HCT116 (cell line): ENCODE results near the gene CD74. TPM values are rescaled to one million over a fixed set of nuclear protein-coding genes. Genes with fewer than 3 reads are reported as not detected.

Experiments
- ATAC-seq: fragments of 200-7000 bp; cut with Tn5 transposase; 2 replicates; pipeline ENCODE4 v1.9.1; 2020; ENCODE audit warnings: mild to moderate bottlenecking, moderate library complexity
- BruUV-seq: library from RNA; stranded (reverse); fragments of 400-500 nt; replicated peaks from 2 replicates; lab custom pipeline; 2021; lab: Mats Ljungman, UMichigan
- CTCF ChIA-PET: fragments of 300-600 bp; sonication (Branson Sonifier 250); formaldehyde crosslinking; loops from one replicate; lab custom pipeline; 2021; ENCODE audit warnings: antibody characterized with exemption; lab: Charles Lee
- POLR2A ChIA-PET: fragments of 300-600, 350-600 bp; sonication (Branson Sonifier 250); formaldehyde crosslinking; loops from one replicate; lab custom pipeline; 2021; ENCODE audit warnings: antibody characterized with exemption; lab: Charles Lee
- RAD21 ChIA-PET, 2 experiments: fragments of 300-600 bp; sonication (Branson Sonifier 250); formaldehyde crosslinking; loops; one replicate each; lab custom pipeline; 2023; ENCODE audit warnings: low total read pairs in 2 of 2; ENCODE audit not compliant: uncharacterized antibody in 2 of 2, unreplicated experiment in 2 of 2, low non-redundant PET in 1 of 2; lab: Charles Lee
- DNase-seq: peaks from one replicate; pipeline ENCODE4 v3.0.0-alpha.2; 2010; ENCODE audit warnings: low read depth, low spot score
- H2AFZ ChIP-seq: fragments of 200-600 bp; shearing (Covaris generic), sonication (generic); 2 replicates; pipeline ENCODE4 v1.6.1; 2017; ENCODE audit warnings: low read depth, mixed run types, mixed read lengths, antibody characterized with exemption, low read length; ENCODE audit not compliant: poor library complexity, severe bottlenecking
- H3K27ac ChIP-seq: 2 replicates; pipeline ENCODE4 v1.5.1; 2012; ENCODE audit warnings: low read depth, low read length
- H3K27me3 ChIP-seq: fragments of 200-600 bp; sonication (generic); 2 replicates; pipeline ENCODE4 v1.6.1; 2016; ENCODE audit warnings: mixed run types, low read length, mixed read lengths; ENCODE audit not compliant: insufficient read depth
- H3K36me3 ChIP-seq, 2 experiments: fragments of 200-500 bp in 1 of 2; fragments of 200-600 bp in 1 of 2; sonication (Bioruptor generic) in 1 of 2; sonication (generic) in 1 of 2; 2 replicates each; pipeline versions ENCODE4 v1.5.1 to v1.6.1; 2014 to 2016; ENCODE audit warnings: low read length in 2 of 2, inconsistent platforms in 1 of 2, mixed read lengths in 1 of 2, mixed run types in 1 of 2; ENCODE audit not compliant: insufficient read depth in 2 of 2, control insufficient read depth in 1 of 2
- H3K4me1 ChIP-seq, 2 experiments: fragments of 200-600 bp in 1 of 2; sonication (generic) in 1 of 2; 2 replicates each; pipeline versions ENCODE4 v1.5.1 to v1.6.1; 2012 to 2017; ENCODE audit warnings: low read length in 2 of 2, inconsistent platforms in 1 of 2, mild to moderate bottlenecking in 1 of 2, mixed read lengths in 1 of 2, mixed run types in 1 of 2, moderate library complexity in 1 of 2; ENCODE audit not compliant: insufficient read depth in 2 of 2, control insufficient read depth in 1 of 2
- H3K4me2 ChIP-seq: fragments of 200-600 bp; sonication (generic); 2 replicates; pipeline ENCODE4 v1.6.1; 2017; ENCODE audit warnings: mixed run types, low read length, mixed read lengths
- H3K4me3 ChIP-seq, 2 experiments: fragments of 200-600 bp in 1 of 2; sonication (generic) in 1 of 2; replicated peaks in 1 of 2; 2 replicates each; pipeline ENCODE4 v1.5.1; 2011 to 2016; ENCODE audit warnings: low read length in 2 of 2, control low read depth in 1 of 2, low read depth in 1 of 2, mild to moderate bottlenecking in 1 of 2, mixed read lengths in 1 of 2, mixed run types in 1 of 2
- H3K79me2 ChIP-seq: fragments of 200-600 bp; sonication (generic); 2 replicates; pipeline ENCODE4 v1.6.1; 2017; ENCODE audit warnings: mild to moderate bottlenecking, mixed run types, low read length, moderate library complexity, mixed read lengths; ENCODE audit not compliant: insufficient read depth
- H3K9ac ChIP-seq: fragments of 200-600 bp; sonication (generic); 2 replicates; pipeline ENCODE4 v1.6.1; 2016; ENCODE audit warnings: low read length, mixed read lengths
- H3K9me2 ChIP-seq: fragments of 200-600 bp; sonication (generic), shearing (Covaris generic); 2 replicates; pipeline ENCODE4 v1.6.1; 2017; ENCODE audit warnings: mixed run types, mild to moderate bottlenecking, moderate library complexity; ENCODE audit not compliant: insufficient read depth
- H3K9me3 ChIP-seq, 2 experiments: fragments of 200-500 bp in 1 of 2; fragments of 200-600 bp in 1 of 2; sonication (Bioruptor generic) in 1 of 2; sonication (generic) in 1 of 2; 2 replicates each; pipeline ENCODE4 v1.6.1; 2014 to 2017; ENCODE audit warnings: low read length in 2 of 2, mixed read lengths in 2 of 2, inconsistent platforms in 1 of 2, low read depth in 1 of 2, mild to moderate bottlenecking in 1 of 2, mixed run types in 1 of 2, moderate library complexity in 1 of 2; ENCODE audit not compliant: control insufficient read depth in 1 of 2, insufficient read depth in 1 of 2
- H4K20me1 ChIP-seq: fragments of 200-600 bp; sonication (generic), shearing (Covaris generic); 2 replicates; pipeline ENCODE4 v1.6.1; 2017; ENCODE audit warnings: mixed run types, mild to moderate bottlenecking, moderate library complexity; ENCODE audit not compliant: insufficient read depth
- CBX3 ChIP-seq: IDR thresholded peaks from 2 replicates; pipeline ENCODE4 v1.6.1; 2012; ENCODE audit warnings: low read depth
- CEBPB ChIP-seq: IDR thresholded peaks from 2 replicates; pipeline ENCODE4 v1.6.1; 2012; ENCODE audit warnings: low read depth
- CTCF ChIP-seq, 3 experiments: fragments of 200-600 bp in 1 of 3; sonication (generic) in 1 of 3; IDR thresholded peaks in 2 of 3; conservative IDR thresholded peaks in 1 of 3; 2 replicates each; pipeline ENCODE4 v1.5.1; 2012 to 2017; ENCODE audit warnings: low read depth in 2 of 3, low read length in 2 of 3, antibody characterized with exemption in 1 of 3, borderline replicate concordance in 1 of 3, control low read depth in 1 of 3, mild to moderate bottlenecking in 1 of 3, mixed read lengths in 1 of 3, mixed run types in 1 of 3, moderate library complexity in 1 of 3; ENCODE audit not compliant: insufficient read depth in 1 of 3
- EGR1 ChIP-seq: IDR thresholded peaks from 2 replicates; pipeline ENCODE4 v1.6.1; 2012; ENCODE audit warnings: low read depth
- ELF1 ChIP-seq: IDR thresholded peaks from 2 replicates; pipeline ENCODE4 v1.6.1; 2012; ENCODE audit warnings: low read depth, borderline replicate concordance
- EZH2 ChIP-seq: fragments of 200-600 bp; sonication (generic); IDR thresholded peaks from 2 replicates; pipeline ENCODE4 v1.6.1; 2017; ENCODE audit warnings: antibody characterized with exemption, mixed run types
- FOSL1 ChIP-seq: IDR thresholded peaks from 2 replicates; pipeline ENCODE4 v1.6.1; 2012; ENCODE audit warnings: low read depth
- SP1 ChIP-seq: IDR thresholded peaks from 2 replicates; pipeline ENCODE4 v1.6.1; 2012; ENCODE audit warnings: low read depth
- TCF7L2 ChIP-seq: IDR thresholded peaks from 2 replicates; pipeline ENCODE4 v1.7.0; 2011; ENCODE audit warnings: borderline replicate concordance, inconsistent platforms; ENCODE audit not compliant: insufficient read depth, insufficient read length; ENCODE audit errors: extremely low read depth
- intact Hi-C: fragments of 100-400 bp; cut with micrococcal nuclease; formaldehyde crosslinking; loops from 2 replicates; pipeline ENCODE4 v1.10.0; 2022
- total RNA-seq: library from RNA; stranded (reverse); gene quantifications from one replicate; pipeline ENCODE4 v1.2.1, GENCODE V29; 2021; ENCODE audit not compliant: unreplicated experiment
- TF ChIP-seq, protein P1 (sequence below): IDR thresholded peaks from 2 replicates; pipeline ENCODE4 v1.6.1; 2012

CD74 gene
- total RNA-seq, 1 experiment from 2014 or later: 8.9 TPM

DNA sequence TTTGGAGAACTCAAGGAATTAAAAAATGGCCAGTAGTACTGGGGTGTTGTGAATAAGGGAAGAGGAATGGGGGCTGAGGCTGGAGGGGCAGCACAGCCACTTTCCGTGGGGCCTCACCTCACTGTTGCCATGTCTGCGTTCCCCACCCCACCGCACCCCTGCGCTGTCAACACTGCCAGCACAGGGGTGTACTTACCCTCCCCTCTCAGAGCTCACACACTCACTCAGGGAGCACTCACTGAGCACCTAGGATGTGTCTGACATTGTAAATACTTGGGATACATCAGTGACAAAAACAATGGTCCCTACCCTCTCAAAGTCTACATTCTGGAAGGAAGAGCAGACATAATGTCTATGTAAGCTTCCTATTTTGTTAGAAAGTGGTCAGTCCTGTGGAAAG is 40.2 kb upstream of the CD74 start:
- ATAC-seq (no peak), DNase-seq (no peak)
- ChIA-PET CTCF (no interaction called here), POLR2A (no interaction called here), RAD21 (no interaction called here)
- intact Hi-C loops: loop anchor here (10.0 kb wide), 2 partner anchors 332 to 592 kb away; no protein-coding TSS in a partner anchor
- Histone ChIP-seq H3K9me3 (no peaks in the 10 kb centered on the region), H3K27me3 (no peaks in the 10 kb centered on the region), H3K27ac (no peak overlapping the region), H3K9me2 (no peaks in the 10 kb centered on the region), H2AFZ (no peak overlapping the region), H3K4me2 (no peak overlapping the region), H3K36me3 (peaks cover 0 to 13% of the 10 kb centered on the region in 2 experiments; a peak in 1 of 4 replicates), H3K4me3 (no peak overlapping the region), H3K79me2 (peaks cover 16% of the 10 kb centered on the region), H4K20me1 (peaks cover 4% of the 10 kb centered on the region; the same call in 1 of the 2 replicates), H3K4me1 (peaks cover under 1 to 9% of the 10 kb centered on the region in 2 experiments; a peak in 3 of 4 replicates), H3K9ac (no peak overlapping the region)
- no peak for TF ChIP-seq ELF1
- no peak for TF ChIP-seq SP1
- TF ChIP-seq FOSL1: no peak
- TF ChIP-seq CBX3: no peak
- BruUV-seq: no TSS peak

- Histone ChIP-seq H3K27ac (no peak overlapping the region), H2AFZ (no peak overlapping the region), H3K9me3 (no peaks in the 10 kb centered on the region), H3K4me3 (no peak overlapping the region), H4K20me1 (peaks cover 11% of the 10 kb centered on the region; the same call in 1 of the 2 replicates), H3K4me1 (peaks cover 3 to 21% of the 10 kb centered on the region in 2 experiments; a peak in 3 of 4 replicates), H3K36me3 (peaks cover 12 to 26% of the 10 kb centered on the region in 2 experiments), H3K4me2 (no peak overlapping the region), H3K79me2 (peaks cover 30% of the 10 kb centered on the region), H3K27me3 (no peaks in the 10 kb centered on the region), H3K9ac (no peak overlapping the region), H3K9me2 (no peaks in the 10 kb centered on the region)
- no peak for ATAC-seq
- CTCF ChIA-PET: interaction anchor here (0.7 kb wide), 1 partner anchor 93 kb away, joined by 3 read pairs; no protein-coding TSS in a partner anchor
- TF ChIP-seq EGR1 (no peak), EZH2 (no peak), TCF7L2 (no peak), CEBPB (no peak), CTCF (IDR thresholded peaks at IDR 0.05 in 2 of 3, conservative IDR thresholded peaks at IDR 0.05 in 1 of 3; ENCODE audit: borderline replicate concordance in 1 of 3, insufficient read depth in 1 of 3, low read depth in 2 of 3, low read length in 2 of 3) (no peak)
- TF ChIP-seq, protein P1, sequence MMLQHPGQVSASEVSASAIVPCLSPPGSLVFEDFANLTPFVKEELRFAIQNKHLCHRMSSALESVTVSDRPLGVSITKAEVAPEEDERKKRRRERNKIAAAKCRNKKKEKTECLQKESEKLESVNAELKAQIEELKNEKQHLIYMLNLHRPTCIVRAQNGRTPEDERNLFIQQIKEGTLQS: no peak
- BruUV-seq: no TSS peak
- no peak for DNase-seq
- RAD21 ChIA-PET: no interaction called here
- intact Hi-C loops: loop anchor here (10.0 kb wide), 2 partner anchors 333 to 593 kb away; no protein-coding TSS in a partner anchor
- POLR2A ChIA-PET: no interaction called here
Measured at GRCh38 chr5:150451594-150451993, 38.9 kb upstream of the CD74 start.
